Measurements from ENCODE around the gene UTS2B. TPM values are rescaled to one million over a fixed set of nuclear protein-coding genes. Genes with fewer than 3 reads are reported as not detected.
A peak's percentile ranks its signal among the peaks of the same experiment; 100 is the strongest.

UTS2B gene
- total and polyA plus RNA-seq, 2 experiments from 2014 or later = 0.22 to 0.61 TPM

GRCh38 chr3:191283400-191283799 is 46.9 kb downstream of the UTS2B start:
- H3K4me1 ChIP-seq (ENCODE audit: insufficient read depth) = peaks cover 10% of the 10 kb centered on the region
- DNase-seq = no peak
- no peaks in the 10 kb centered on the region for H3K79me2 ChIP-seq (ENCODE audit: insufficient read depth)
- H3K9me2 ChIP-seq (ENCODE audit: insufficient read depth) = no peaks in the 10 kb centered on the region
- H3K36me3 ChIP-seq (ENCODE audit: low read depth) = no peaks in the 10 kb centered on the region
- H2AFZ ChIP-seq = 0 out of 2 replicates have a peak overlapping the region, but pooled peaks have one; percentile 11
- H3K27ac ChIP-seq = no peak overlapping the region
- no peak overlapping the region for H3K4me2 ChIP-seq (ENCODE audit: unreplicated experiment)
- H3K27me3 ChIP-seq (replicated peaks; ENCODE audit: insufficient read depth) = no peaks in the 10 kb centered on the region
- H3F3A ChIP-seq (ENCODE audit: insufficient read depth) = peaks cover 11% of the 10 kb centered on the region; the same call in 1 of the 2 replicates
- H3K4me3 ChIP-seq = no peak overlapping the region
- no peaks in the 10 kb centered on the region for H3K9me3 ChIP-seq (ENCODE audit: low read depth)
- H3K9ac ChIP-seq = no peak overlapping the region
- H4K20me1 ChIP-seq (ENCODE audit: insufficient read depth) = no peaks in the 10 kb centered on the region
- TF ChIP-seq EZH2phosphoT487 (IDR thresholded peaks at IDR 0.05; ENCODE audit: insufficient read depth, low read depth) = no peak
- TF ChIP-seq EZH2 (IDR thresholded peaks at IDR 0.05; ENCODE audit: insufficient read depth, poor library complexity, severe bottlenecking) = no peak
- in situ Hi-C loops (cut with MboI) = no loop called here
- WGBS, 2 experiments (ENCODE audit: low coverage in 1 of 2, low lambda C conversion rate in 2 of 2, missing lambda C conversion rate in 2 of 2) = 85 to 86% methylated on average over 2 of the region's 2 CpGs

- no peak overlapping the region for H3K9ac ChIP-seq
- no peaks in the 10 kb centered on the region for H3K9me2 ChIP-seq (ENCODE audit: insufficient read depth)
- peaks cover 10% of the 10 kb centered on the region for H3K4me1 ChIP-seq (ENCODE audit: insufficient read depth)
- H2AFZ ChIP-seq = peak overlapping the region; percentile 11; the same call in 1 of the 2 replicates
- WGBS, 2 experiments (ENCODE audit: low coverage in 1 of 2, low lambda C conversion rate in 2 of 2, missing lambda C conversion rate in 2 of 2) = 33 to 39% methylated on average over 4 of the region's 4 CpGs
- H3K9me3 ChIP-seq (ENCODE audit: low read depth) = no peaks in the 10 kb centered on the region
- no peaks in the 10 kb centered on the region for H3K79me2 ChIP-seq (ENCODE audit: insufficient read depth)
- in situ Hi-C loops (cut with MboI) = no loop called here
- no peaks in the 10 kb centered on the region for H3K27me3 ChIP-seq (replicated peaks; ENCODE audit: insufficient read depth)
- H3K27ac ChIP-seq = no peak overlapping the region
- TF ChIP-seq EZH2phosphoT487 (IDR thresholded peaks at IDR 0.05; ENCODE audit: insufficient read depth, low read depth) (no peak), EZH2 (IDR thresholded peaks at IDR 0.05; ENCODE audit: insufficient read depth, poor library complexity, severe bottlenecking) (no peak)
- no peak overlapping the region for H3K4me3 ChIP-seq
- no peak overlapping the region for H3K4me2 ChIP-seq (ENCODE audit: unreplicated experiment)
- no peaks in the 10 kb centered on the region for H4K20me1 ChIP-seq (ENCODE audit: insufficient read depth)
- peak; percentile 39 for DNase-seq
- no peaks in the 10 kb centered on the region for H3K36me3 ChIP-seq (ENCODE audit: low read depth)
- H3F3A ChIP-seq (ENCODE audit: insufficient read depth) = peaks cover 11% of the 10 kb centered on the region; the same call in 1 of the 2 replicates
Observed at GRCh38 chr3:191282251-191283185, 47.8 kb downstream of the UTS2B start.

- H4K20me1 ChIP-seq (ENCODE audit: insufficient read depth) = no peaks in the 10 kb centered on the region
- TF ChIP-seq EZH2 (IDR thresholded peaks at IDR 0.05; ENCODE audit: insufficient read depth, poor library complexity, severe bottlenecking) (no peak), EZH2phosphoT487 (IDR thresholded peaks at IDR 0.05; ENCODE audit: insufficient read depth, low read depth) (no peak)
Observed at GRCh38 chr3:191280882-191281281, 49.4 kb downstream of the UTS2B start.

GRCh38 chr3:191280111-191280510 is 50.2 kb downstream of the UTS2B start:
- Histone ChIP-seq H3K79me2 (ENCODE audit: insufficient read depth) (no peaks in the 10 kb centered on the region), H3K4me3 (no peak overlapping the region), H3K27me3 (replicated peaks; ENCODE audit: insufficient read depth) (no peaks in the 10 kb centered on the region), H3F3A (ENCODE audit: insufficient read depth) (peaks cover 11% of the 10 kb centered on the region; the same call in 1 of the 2 replicates), H2AFZ (no peak overlapping the region), H3K36me3 (ENCODE audit: low read depth) (no peaks in the 10 kb centered on the region), H3K4me2 (ENCODE audit: unreplicated experiment) (no peak overlapping the region), H3K9me3 (ENCODE audit: low read depth) (no peaks in the 10 kb centered on the region), H3K27ac (no peak overlapping the region), H3K4me1 (ENCODE audit: insufficient read depth) (peaks cover 10% of the 10 kb centered on the region), H3K9me2 (ENCODE audit: insufficient read depth) (no peaks in the 10 kb centered on the region), H3K9ac (no peak overlapping the region), H4K20me1 (ENCODE audit: insufficient read depth) (no peaks in the 10 kb centered on the region)
- TF ChIP-seq EZH2phosphoT487 (IDR thresholded peaks at IDR 0.05; ENCODE audit: insufficient read depth, low read depth) (no peak), EZH2 (IDR thresholded peaks at IDR 0.05; ENCODE audit: insufficient read depth, poor library complexity, severe bottlenecking) (no peak)
- DNase-seq = no peak
- 3 to 17% methylated on average over 1 of the region's 1 CpG for WGBS, 2 experiments (ENCODE audit: low coverage in 1 of 2, low lambda C conversion rate in 2 of 2, missing lambda C conversion rate in 2 of 2)
- in situ Hi-C loops (cut with MboI) = no loop called here

More at GRCh38 chr3:191280882-191281281, 49.4 kb downstream of the UTS2B start:
- H3K27me3 ChIP-seq (replicated peaks; ENCODE audit: insufficient read depth) = no peaks in the 10 kb centered on the region
- in situ Hi-C loops (cut with MboI) = no loop called here
- no peak overlapping the region for H3K4me3 ChIP-seq
- no peak overlapping the region for H3K27ac ChIP-seq
- no peaks in the 10 kb centered on the region for H3K9me3 ChIP-seq (ENCODE audit: low read depth)
- H2AFZ ChIP-seq = no peak overlapping the region
- H3F3A ChIP-seq (ENCODE audit: insufficient read depth) = peaks cover 11% of the 10 kb centered on the region; the same call in 1 of the 2 replicates
- H3K9me2 ChIP-seq (ENCODE audit: insufficient read depth) = no peaks in the 10 kb centered on the region
- no peaks in the 10 kb centered on the region for H3K36me3 ChIP-seq (ENCODE audit: low read depth)
- DNase-seq = no peak
- no peaks in the 10 kb centered on the region for H3K79me2 ChIP-seq (ENCODE audit: insufficient read depth)
- peaks cover 10% of the 10 kb centered on the region for H3K4me1 ChIP-seq (ENCODE audit: insufficient read depth)
- no peak overlapping the region for H3K4me2 ChIP-seq (ENCODE audit: unreplicated experiment)
- no peak overlapping the region for H3K9ac ChIP-seq

Data from GM23248 (cell line).